H1 (cell line): ENCODE data around the gene GULP1. TPM values are rescaled to one million over a fixed set of nuclear protein-coding genes. Genes with fewer than 3 reads are reported as not detected.

Source experiments
- CTCF ChIA-PET: fragments of 300-600 bp; sonication (Branson Sonifier 250); formaldehyde crosslinking; loops from one replicate; lab custom pipeline; 2021; ENCODE audit not compliant: partially characterized antibody; lab: Charles Lee
- POLR2A ChIA-PET: fragments of 300-600 bp; sonication (Branson Sonifier 250); formaldehyde crosslinking; loops from one replicate; lab custom pipeline; 2021; ENCODE audit warnings: inconsistent platforms; ENCODE audit not compliant: partially characterized antibody; lab: Charles Lee
- DNase-seq, 2 experiments: peaks; one replicate each; pipeline versions ENCODE4 v3.0.0 to v3.0.0-alpha.2; 2010 to 2022; ENCODE audit warnings: low spot score in 2 of 2, low read depth in 1 of 2, mixed read lengths in 1 of 2
- FAIRE-seq: peaks from 2 replicates; lab custom pipeline; 2011; peaks lifted over from hg19 to GRCh38; lab: Jason Lieb, UNC
- H2AFZ ChIP-seq: 2 replicates; pipeline ENCODE4 v1.8.1; 2012; ENCODE audit warnings: low read length, inconsistent platforms
- H2AK5ac ChIP-seq: 2 replicates; pipeline ENCODE4 v1.6.1; 2013; ENCODE audit warnings: low read depth, low read length
- H2BK120ac ChIP-seq: replicated peaks from 2 replicates; pipeline ENCODE3; 2013; ENCODE audit warnings: low read depth, low read length, inconsistent platforms
- H2BK12ac ChIP-seq: 2 replicates; pipeline ENCODE4 v1.6.1; 2013; ENCODE audit warnings: low read depth, low read length
- H2BK15ac ChIP-seq: 2 replicates; pipeline ENCODE4 v1.6.1; 2013; ENCODE audit warnings: low read length
- H2BK20ac ChIP-seq: 2 replicates; pipeline ENCODE4 v1.6.1; 2013; ENCODE audit warnings: low read length
- H2BK5ac ChIP-seq: 2 replicates; pipeline ENCODE4 v1.6.1; 2013; ENCODE audit warnings: low read depth, low read length
- H3K14ac ChIP-seq: 2 replicates; pipeline ENCODE4 v1.6.1; 2013; ENCODE audit warnings: inconsistent platforms; ENCODE audit not compliant: insufficient read length
- H3K18ac ChIP-seq: 2 replicates; pipeline ENCODE4 v1.6.1; 2013; ENCODE audit warnings: low read length; ENCODE audit errors: extremely low read depth
- H3K23ac ChIP-seq: 2 replicates; pipeline ENCODE4 v1.6.1; 2013; ENCODE audit warnings: inconsistent platforms; ENCODE audit not compliant: insufficient read length
- H3K23me2 ChIP-seq: 2 replicates; pipeline ENCODE4 v1.6.1; 2013; ENCODE audit warnings: low read depth, low read length
- H3K27ac ChIP-seq: 2 replicates; pipeline ENCODE4 v1.6.1; 2011; ENCODE audit warnings: low read depth, low read length, inconsistent platforms
- H3K27me3 ChIP-seq, 4 experiments: replicated peaks in 1 of 4; 1 replicate in 1 of 4; 2 replicates in 3 of 4; pipeline versions ENCODE4 v1.6.1 to v1.8.1; 2011 to 2013; ENCODE audit warnings: low read length in 3 of 4, mild to moderate bottlenecking in 3 of 4, inconsistent platforms in 2 of 4, mixed read lengths in 2 of 4, moderate library complexity in 1 of 4; ENCODE audit not compliant: control insufficient read depth in 3 of 4, insufficient read depth in 3 of 4; ENCODE audit errors: extremely low read depth in 1 of 4
- H3K36me3 ChIP-seq, 4 experiments: 2 replicates each; pipeline versions ENCODE4 v1.6.1 to v1.8.1; 2011 to 2013; ENCODE audit warnings: mild to moderate bottlenecking in 4 of 4, low read length in 3 of 4, moderate library complexity in 2 of 4, control low read depth in 1 of 4, inconsistent platforms in 1 of 4; ENCODE audit not compliant: insufficient read depth in 4 of 4, control insufficient read depth in 2 of 4
- H3K4ac ChIP-seq: replicated peaks from 2 replicates; pipeline ENCODE3; 2013; ENCODE audit warnings: low read length, low read depth, mixed read lengths, inconsistent platforms; ENCODE audit not compliant: insufficient read length
- H3K4me1 ChIP-seq, 4 experiments: replicated peaks in 1 of 4; 1 replicate in 1 of 4; 2 replicates in 3 of 4; pipeline versions ENCODE4 v1.6.1 to v1.8.1; 2011 to 2013; ENCODE audit warnings: low read length in 3 of 4, inconsistent platforms in 2 of 4, mixed read lengths in 1 of 4; ENCODE audit not compliant: insufficient read depth in 4 of 4, control insufficient read depth in 3 of 4
- H3K4me2 ChIP-seq, 2 experiments: 2 replicates each; pipeline versions ENCODE4 v1.6.1 to v1.8.1; 2011 to 2013; ENCODE audit warnings: low read depth in 2 of 2, low read length in 2 of 2, control low read depth in 1 of 2, inconsistent platforms in 1 of 2, mild to moderate bottlenecking in 1 of 2; ENCODE audit not compliant: insufficient read depth in 1 of 2
- H3K4me3 ChIP-seq, 4 experiments: fragments of 200-600, 300-600 bp in 1 of 4; sonication (generic), shearing (Covaris generic), sonication (Bioruptor Twin) in 1 of 4; 2 replicates each; pipeline versions ENCODE4 v1.5.1 to v1.8.1; 2011 to 2016; ENCODE audit warnings: low read length in 4 of 4, low read depth in 3 of 4, control low read depth in 2 of 4, inconsistent platforms in 2 of 4, mild to moderate bottlenecking in 2 of 4, mixed read lengths in 1 of 4, moderate library complexity in 1 of 4; ENCODE audit not compliant: insufficient read depth in 2 of 4; ENCODE audit errors: extremely low read depth in 1 of 4
- H3K56ac ChIP-seq: replicated peaks from 2 replicates; pipeline ENCODE3; 2013; ENCODE audit warnings: low read depth, mild to moderate bottlenecking, mixed read lengths, low read length, inconsistent platforms; ENCODE audit not compliant: insufficient read length
- H3K79me1 ChIP-seq: 2 replicates; pipeline ENCODE4 v1.6.1; 2013; ENCODE audit warnings: low read depth, low read length, control low read depth
- H3K79me2 ChIP-seq, 2 experiments: 2 replicates each; pipeline versions ENCODE4 v1.6.1 to v1.8.1; 2012 to 2013; ENCODE audit warnings: low read length in 2 of 2, mild to moderate bottlenecking in 2 of 2, inconsistent platforms in 1 of 2; ENCODE audit not compliant: insufficient read depth in 2 of 2, control insufficient read depth in 1 of 2
- H3K9ac ChIP-seq, 4 experiments: replicated peaks in 1 of 4; 1 replicate in 1 of 4; 2 replicates in 3 of 4; pipeline versions ENCODE4 v1.6.1 to v1.8.1; 2011 to 2013; ENCODE audit warnings: low read depth in 3 of 4, low read length in 3 of 4, control low read depth in 2 of 4, mild to moderate bottlenecking in 2 of 4, moderate library complexity in 2 of 4, inconsistent platforms in 1 of 4; ENCODE audit errors: extremely low read depth in 1 of 4
- H3K9me3 ChIP-seq, 2 experiments: 2 replicates each; pipeline versions ENCODE4 v1.6.1 to v1.8.1; 2012 to 2013; ENCODE audit warnings: mild to moderate bottlenecking in 2 of 2, moderate library complexity in 2 of 2, control low read depth in 1 of 2, inconsistent platforms in 1 of 2, low read depth in 1 of 2, low read length in 1 of 2, mixed read lengths in 1 of 2; ENCODE audit not compliant: insufficient read depth in 2 of 2
- H4K20me1 ChIP-seq, 2 experiments: replicated peaks in 1 of 2; 2 replicates each; pipeline versions ENCODE3 to v1.8.1; 2011 to 2013; ENCODE audit warnings: inconsistent platforms in 2 of 2, low read length in 2 of 2, mild to moderate bottlenecking in 1 of 2; ENCODE audit not compliant: insufficient read depth in 2 of 2, control insufficient read depth in 1 of 2
- H4K5ac ChIP-seq: 2 replicates; pipeline ENCODE4 v1.6.1; 2013; ENCODE audit warnings: low read length, low read depth, mixed read lengths, inconsistent platforms; ENCODE audit not compliant: insufficient read length
- H4K8ac ChIP-seq: 2 replicates; pipeline ENCODE4 v1.8.0; 2013; ENCODE audit warnings: mild to moderate bottlenecking, moderate library complexity, low read length, inconsistent platforms; ENCODE audit not compliant: insufficient read depth; ENCODE audit errors: extremely low read depth
- H4K91ac ChIP-seq: replicated peaks from 2 replicates; pipeline ENCODE3; 2013; ENCODE audit warnings: low read length, mixed read lengths, inconsistent platforms; ENCODE audit not compliant: insufficient read length
- ASH2L ChIP-seq: fragments of 200-600, 300-600 bp; sonication (generic); IDR thresholded peaks from one replicate; pipeline ENCODE4 v1.7.1; 2017; ENCODE audit warnings: low read length
- CBX8 ChIP-seq: fragments of 300-800, 300-1000 bp; sonication (generic); IDR thresholded peaks from 2 replicates; pipeline ENCODE4 v1.7.1; 2016; ENCODE audit warnings: low read depth, low read length, borderline replicate concordance
- CHD2 ChIP-seq: IDR thresholded peaks from 2 replicates; pipeline ENCODE4 v1.6.1; 2012; ENCODE audit warnings: low read length, improper control_type of control experiment
- EP300 ChIP-seq, 2 experiments: IDR thresholded peaks; 1 replicate in 1 of 2; 2 replicates in 1 of 2; pipeline ENCODE4 v1.6.1; 2011 to 2012; ENCODE audit warnings: low read depth in 2 of 2, low read length in 2 of 2, mild to moderate bottlenecking in 2 of 2, borderline replicate concordance in 1 of 2, inconsistent platforms in 1 of 2, moderate library complexity in 1 of 2
- HDAC2 ChIP-seq, 2 experiments: fragments of 300-600 bp in 1 of 2; sonication (generic) in 1 of 2; IDR thresholded peaks; 2 replicates each; pipeline ENCODE4 v1.6.1; 2011 to 2012; ENCODE audit warnings: low read depth in 2 of 2, low read length in 2 of 2, mild to moderate bottlenecking in 2 of 2, moderate library complexity in 2 of 2, borderline replicate concordance in 1 of 2, inconsistent platforms in 1 of 2
- JUND ChIP-seq: IDR thresholded peaks from 2 replicates; pipeline ENCODE4 v1.6.1; 2011; ENCODE audit warnings: mild to moderate bottlenecking, improper control_type of control experiment, low read length
- KDM1A ChIP-seq: fragments of 200-600, 300-600 bp; sonication (generic); IDR thresholded peaks from 2 replicates; pipeline ENCODE4 v1.7.1; 2016; ENCODE audit warnings: mild to moderate bottlenecking, low read length, borderline replicate concordance
- RFX5 ChIP-seq: IDR thresholded peaks from 2 replicates; pipeline ENCODE4 v1.6.1; 2011; ENCODE audit warnings: low read depth, low read length, improper control_type of control experiment, borderline replicate concordance
- SIX5 ChIP-seq: IDR thresholded peaks from 2 replicates; pipeline ENCODE4 v1.6.1; 2011; ENCODE audit warnings: mild to moderate bottlenecking, low read depth, low read length
- SP1 ChIP-seq: IDR thresholded peaks from 2 replicates; pipeline ENCODE4 v1.6.1; 2011; ENCODE audit warnings: low read depth, low read length
- TCF12 ChIP-seq: IDR thresholded peaks from 2 replicates; pipeline ENCODE4 v1.6.1; 2011; ENCODE audit warnings: low read depth, mild to moderate bottlenecking, low read length
- TEAD4 ChIP-seq: IDR thresholded peaks from 2 replicates; pipeline ENCODE4 v1.6.1; 2012; ENCODE audit warnings: low read depth, low read length, inconsistent platforms, mixed read lengths
- USF2 ChIP-seq: IDR thresholded peaks from 2 replicates; pipeline ENCODE4 v1.6.1; 2011; ENCODE audit warnings: low read length, improper control_type of control experiment
- WGBS, 2 experiments: shearing (Covaris generic) in 1 of 2; methylation state at CpG; one replicate each; pipeline versions ENCODE4 v1.1.6 to v1.1.7; 2013 to 2015; ENCODE audit warnings: low lambda C conversion rate in 2 of 2, mixed read lengths in 2 of 2, inconsistent platforms in 1 of 2, low coverage in 1 of 2, missing lambda C conversion rate in 1 of 2; ENCODE audit not compliant: insufficient replicate concordance in 2 of 2, insufficient coverage in 1 of 2, insufficient read length in 1 of 2; ENCODE audit errors: extremely low coverage in 1 of 2, missing lambda C conversion rate in 1 of 2; 5-methylcytosine and 5-hydroxymethylcytosine counted together
- polyA plus RNA-seq, 7 experiments: library from polyadenylated mRNA; depleted of rRNA in 3 of 7; stranded (reverse) in 5 of 7; unstranded in 2 of 7; fragments of >200 nt in 5 of 7; fragments of 200-250 nt in 2 of 7; gene quantifications; 1 replicate in 5 of 7; 2 replicates in 1 of 7; 4 replicates in 1 of 7; pipeline versions ENCODE4 v1.2.1 to v1.2.3, GENCODE V29; 2011 to 2013; ENCODE audit warnings: missing spikeins in 2 of 7, mixed read lengths in 2 of 7
- total RNA-seq: library from RNA; stranded (reverse); fragmentation: NEBNext Ultra II Directional; extraction: Animal tissue kit (Norgen Biotek cat#: 25700); gene quantifications from 2 replicates; pipeline ENCODE4 v1.2.1, GENCODE V29; 2021

The GULP1 gene
- total and polyA plus RNA-seq, 2 of the 8 experiments (the other 6 are each of a cell fraction or from before 2014, with no cell fraction given): 69.7 to 139 TPM

GRCh38 chr2:188276255-188276654 lies 15.4 kb upstream of the GULP1 start:
- Histone ChIP-seq H3K4ac (peak overlapping the region; percentile 65), H3K14ac (no peak overlapping the region), H2AFZ (no peak overlapping the region), H4K91ac (no peak overlapping the region), H3K23ac (no peak overlapping the region), H4K8ac (no peak overlapping the region), H2BK15ac (no peak overlapping the region), H3K9me3 (no peaks in the 10 kb centered on the region), H3K56ac (no peak overlapping the region), H3K36me3 (no peaks in the 10 kb centered on the region), H2BK120ac (no peak overlapping the region), H3K9ac (no peak overlapping the region), H3K79me2 (no peaks in the 10 kb centered on the region), H3K79me1 (no peaks in the 10 kb centered on the region), H4K5ac (no peak overlapping the region), H3K4me1 (peaks cover 1 to 15% (median 13%) of the 10 kb centered on the region in 4 experiments; a peak in 4 of 7 replicates), H2BK12ac (no peak overlapping the region), H2AK5ac (no peak overlapping the region), H3K4me2 (peak overlapping the region; percentile 7 to 9; a peak in 2 of 4 replicates), H3K23me2 (no peaks in the 10 kb centered on the region; the same call in 1 of the 2 replicates), H3K27ac (peak overlapping the region; percentile 23; the same call in 1 of the 2 replicates), H3K27me3 (no peaks in the 10 kb centered on the region), H3K18ac (no peak overlapping the region; the same call in 1 of the 2 replicates), H4K20me1 (no peaks in the 10 kb centered on the region), H2BK5ac (peak overlapping the region; percentile 84; the same call in 1 of the 2 replicates), H2BK20ac (peak overlapping the region; percentile 83), H3K4me3 (no peak overlapping the region)
- ChIA-PET POLR2A (interaction anchor here (0.9 kb wide), 1 partner anchor 32 kb away, joined by 5 read pairs; no protein-coding TSS in a partner anchor), CTCF (no interaction called here)
- peak; percentile 88 for FAIRE-seq
- WGBS, 2 experiments: 30% methylated on average over 10 of the region's 10 CpGs; no CpG with 5 or more reads in 1 of the 2 experiments
- no peak for DNase-seq
- TF ChIP-seq CBX8 (no peak), TEAD4 (no peak), ASH2L (peak; percentile 32), USF2 (no peak), JUND (no peak), CHD2 (no peak), SIX5 (no peak; the same call in 1 of the 2 replicates), KDM1A (peak; percentile 72), TCF12 (no peak), HDAC2 (IDR thresholded peaks at IDR 0.05; ENCODE audit: borderline replicate concordance in 1 of 2, low read depth in 2 of 2, low read length in 2 of 2) (peak in 1 of 2 experiments; percentile 78; a peak in 1 of 4 replicates), EP300 (IDR thresholded peaks at IDR 0.05; ENCODE audit: borderline replicate concordance in 1 of 2, low read depth in 2 of 2, low read length in 2 of 2) (no peak), RFX5 (no peak), SP1 (no peak)
